Measurements from ENCODE around the gene DNASE1L1.

- TF ChIP-seq POLR2A (IDR thresholded peaks at IDR 0.05) (no peak), EP300 (IDR thresholded peaks at IDR 0.05) (no peak), POLR2AphosphoS5 (IDR thresholded peaks at IDR 0.05) (no peak)
- TF ChIP-seq, protein P1, sequence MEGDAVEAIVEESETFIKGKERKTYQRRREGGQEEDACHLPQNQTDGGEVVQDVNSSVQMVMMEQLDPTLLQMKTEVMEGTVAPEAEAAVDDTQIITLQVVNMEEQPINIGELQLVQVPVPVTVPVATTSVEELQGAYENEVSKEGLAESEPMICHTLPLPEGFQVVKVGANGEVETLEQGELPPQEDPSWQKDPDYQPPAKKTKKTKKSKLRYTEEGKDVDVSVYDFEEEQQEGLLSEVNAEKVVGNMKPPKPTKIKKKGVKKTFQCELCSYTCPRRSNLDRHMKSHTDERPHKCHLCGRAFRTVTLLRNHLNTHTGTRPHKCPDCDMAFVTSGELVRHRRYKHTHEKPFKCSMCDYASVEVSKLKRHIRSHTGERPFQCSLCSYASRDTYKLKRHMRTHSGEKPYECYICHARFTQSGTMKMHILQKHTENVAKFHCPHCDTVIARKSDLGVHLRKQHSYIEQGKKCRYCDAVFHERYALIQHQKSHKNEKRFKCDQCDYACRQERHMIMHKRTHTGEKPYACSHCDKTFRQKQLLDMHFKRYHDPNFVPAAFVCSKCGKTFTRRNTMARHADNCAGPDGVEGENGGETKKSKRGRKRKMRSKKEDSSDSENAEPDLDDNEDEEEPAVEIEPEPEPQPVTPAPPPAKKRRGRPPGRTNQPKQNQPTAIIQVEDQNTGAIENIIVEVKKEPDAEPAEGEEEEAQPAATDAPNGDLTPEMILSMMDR (IDR thresholded peaks at IDR 0.05), result no peak
Observed at GRCh38 chrX:154446430-154446829, 37.4 kb upstream of the DNASE1L1 start.

Measured in stomach (tissue), 4 donors.